Esophagus muscularis mucosa (tissue), 4 donors: ENCODE measurements around the gene MAP3K19. TPM values are rescaled to one million over a fixed set of nuclear protein-coding genes. Genes with fewer than 3 reads are reported as not detected.

ENCODE experiments used
- DNase-seq: peaks from one replicate; pipeline ENCODE4 v3.0.0-alpha.2; 2017; ENCODE audit errors: extremely low spot score
- H3K27ac ChIP-seq, 4 donors: fragments of 200-600 bp; sonication (generic); replicated peaks in 1 of 4; 1 replicate in 3 of 4; 2 replicates in 1 of 4; pipeline ENCODE4 v1.5.1; 2016 to 2019; ENCODE audit warnings: mild to moderate bottlenecking in 1 of 4
- H3K27me3 ChIP-seq, 4 donors: fragments of 200-600 bp; sonication (generic); one replicate each; pipeline versions ENCODE4 v1.5.1 to v1.6.0; 2016 to 2019
- H3K36me3 ChIP-seq, 4 donors: fragments of 200-600 bp; sonication (generic); one replicate each; pipeline ENCODE4 v1.5.1; 2016 to 2019
- H3K4me1 ChIP-seq, 4 donors: fragments of 200-600 bp; sonication (generic); one replicate each; pipeline ENCODE4 v1.5.1; 2016 to 2019
- H3K4me3 ChIP-seq, 4 donors: fragments of 200-600 bp; sonication (generic); 1 replicate in 2 of 4; 2 replicates in 2 of 4; pipeline ENCODE4 v1.5.1; 2016 to 2019; ENCODE audit warnings: mild to moderate bottlenecking in 4 of 4, moderate library complexity in 1 of 4
- H3K9me3 ChIP-seq, 4 donors: fragments of 200-600 bp; sonication (generic); 1 replicate in 3 of 4; 2 replicates in 1 of 4; pipeline ENCODE4 v1.5.1; 2016 to 2019
- EP300 ChIP-seq: sonication (generic); formaldehyde crosslinking; IDR thresholded peaks from one replicate; pipeline ENCODE4 v1.6.1; 2017; ENCODE audit warnings: antibody characterized with exemption
- POLR2A ChIP-seq: fragments of 450-650 bp; IDR thresholded peaks from one replicate; pipeline ENCODE4 v1.6.1; 2017; ENCODE audit warnings: antibody characterized with exemption, moderate library complexity, mild to moderate bottlenecking, low read depth
- POLR2AphosphoS5 ChIP-seq, 2 donors: sonication (generic); formaldehyde crosslinking; IDR thresholded peaks; one replicate each; pipeline ENCODE4 v1.6.1; 2017; ENCODE audit warnings: antibody characterized with exemption in 2 of 2
- WGBS: methylation state at CpG from one replicate; pipeline ENCODE4 v1.1.5; 2018; 5-methylcytosine and 5-hydroxymethylcytosine counted together
- intact Hi-C: fragments of 100-400 bp; cut with DNase I; formaldehyde crosslinking; loops from one replicate; pipeline ENCODE4 v1.15.1; 2023
- total RNA-seq, 4 donors: library from RNA; depleted of rRNA; stranded (reverse); fragments of >200 nt; gene quantifications; one replicate each; pipeline versions ENCODE4 v1.1.0 to v1.2.1, GENCODE V29; 2016
- TF ChIP-seq, protein P1 (sequence below), 3 experiments: fragments of 200-600 bp in 2 of 3; fragments of 450-650 bp in 1 of 3; sonication (generic) in 2 of 3; IDR thresholded peaks; one replicate each; pipeline ENCODE4 v1.5.1; 2017 to 2019; ENCODE audit warnings: antibody characterized with exemption in 3 of 3, mild to moderate bottlenecking in 2 of 3, moderate library complexity in 1 of 3

MAP3K19 gene
- total RNA-seq, 4 donors from 2014 or later: not detected

DNA sequence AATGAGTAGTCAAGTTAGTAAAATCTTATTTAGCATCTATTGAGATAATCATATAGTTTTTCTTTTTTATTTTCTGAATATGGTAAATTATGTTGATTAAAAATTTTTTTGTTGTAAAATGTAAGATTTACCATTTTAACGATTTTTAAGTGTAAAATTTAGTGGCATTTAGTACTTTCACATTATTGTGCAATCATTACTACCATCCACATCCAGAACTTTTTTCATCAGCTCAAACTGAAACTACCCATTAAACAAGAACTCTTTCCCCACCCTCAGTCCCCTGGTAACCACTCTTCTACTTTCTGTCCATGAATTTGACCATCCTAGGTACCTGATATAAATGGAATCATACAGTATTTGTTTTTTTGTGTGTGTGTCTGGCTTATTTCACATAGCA lies 16.0 kb upstream of the MAP3K19 start:
- 91% methylated on average over 1 of the region's 1 CpG for WGBS
- H3K4me3 ChIP-seq: no peak overlapping the region
- H3K9me3 ChIP-seq: no peaks in the 10 kb centered on the region
- TF ChIP-seq EP300 (no peak), POLR2A (no peak), POLR2AphosphoS5 (IDR thresholded peaks at IDR 0.05) (no peak)
- TF ChIP-seq, protein P1, sequence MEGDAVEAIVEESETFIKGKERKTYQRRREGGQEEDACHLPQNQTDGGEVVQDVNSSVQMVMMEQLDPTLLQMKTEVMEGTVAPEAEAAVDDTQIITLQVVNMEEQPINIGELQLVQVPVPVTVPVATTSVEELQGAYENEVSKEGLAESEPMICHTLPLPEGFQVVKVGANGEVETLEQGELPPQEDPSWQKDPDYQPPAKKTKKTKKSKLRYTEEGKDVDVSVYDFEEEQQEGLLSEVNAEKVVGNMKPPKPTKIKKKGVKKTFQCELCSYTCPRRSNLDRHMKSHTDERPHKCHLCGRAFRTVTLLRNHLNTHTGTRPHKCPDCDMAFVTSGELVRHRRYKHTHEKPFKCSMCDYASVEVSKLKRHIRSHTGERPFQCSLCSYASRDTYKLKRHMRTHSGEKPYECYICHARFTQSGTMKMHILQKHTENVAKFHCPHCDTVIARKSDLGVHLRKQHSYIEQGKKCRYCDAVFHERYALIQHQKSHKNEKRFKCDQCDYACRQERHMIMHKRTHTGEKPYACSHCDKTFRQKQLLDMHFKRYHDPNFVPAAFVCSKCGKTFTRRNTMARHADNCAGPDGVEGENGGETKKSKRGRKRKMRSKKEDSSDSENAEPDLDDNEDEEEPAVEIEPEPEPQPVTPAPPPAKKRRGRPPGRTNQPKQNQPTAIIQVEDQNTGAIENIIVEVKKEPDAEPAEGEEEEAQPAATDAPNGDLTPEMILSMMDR (IDR thresholded peaks at IDR 0.05): no peak
- peaks cover 16 to 41% (median 24%) of the 10 kb centered on the region in 4 donors for H3K4me1 ChIP-seq
- peak overlapping the region in 1 of 4 donors; percentile 7 for H3K27ac ChIP-seq
- H3K27me3 ChIP-seq: no peaks in the 10 kb centered on the region
- H3K36me3 ChIP-seq: peaks cover 0 to 23% (median 12%) of the 10 kb centered on the region in 4 donors
- intact Hi-C loops: no loop called here
- no peak for DNase-seq

DNA sequence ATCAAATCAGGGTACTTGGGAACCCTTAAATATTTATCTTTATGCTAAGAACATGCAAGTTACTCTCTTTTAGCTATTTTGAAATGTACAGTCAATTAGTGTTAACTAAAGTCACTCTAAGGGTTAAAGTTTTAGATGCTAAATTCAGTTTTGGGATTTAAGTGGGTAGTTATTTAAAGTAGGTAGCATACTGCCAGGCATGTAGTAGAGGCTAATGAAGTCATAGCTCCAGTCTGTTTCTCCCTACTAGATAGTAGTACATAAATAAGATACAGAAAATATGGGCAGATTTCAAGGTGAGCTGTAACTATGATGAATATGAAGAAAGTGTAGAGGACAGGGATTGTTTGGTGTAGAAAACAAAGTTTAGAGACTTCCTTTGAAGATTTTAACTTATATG lies 12.3 kb upstream of the MAP3K19 start:
- no peaks in the 10 kb centered on the region for H3K27me3 ChIP-seq
- H3K36me3 ChIP-seq: peaks cover 0 to 23% (median 12%) of the 10 kb centered on the region in 4 donors
- peaks cover 31 to 56% (median 37%) of the 10 kb centered on the region in 4 donors for H3K4me1 ChIP-seq
- no peak overlapping the region for H3K4me3 ChIP-seq
- DNase-seq: no peak
- H3K9me3 ChIP-seq: no peaks in the 10 kb centered on the region
- intact Hi-C loops: no loop called here
- H3K27ac ChIP-seq: no peak overlapping the region
- TF ChIP-seq POLR2A (no peak), POLR2AphosphoS5 (IDR thresholded peaks at IDR 0.05) (no peak), EP300 (no peak)
- TF ChIP-seq, protein P1 (IDR thresholded peaks at IDR 0.05): no peak

DNA sequence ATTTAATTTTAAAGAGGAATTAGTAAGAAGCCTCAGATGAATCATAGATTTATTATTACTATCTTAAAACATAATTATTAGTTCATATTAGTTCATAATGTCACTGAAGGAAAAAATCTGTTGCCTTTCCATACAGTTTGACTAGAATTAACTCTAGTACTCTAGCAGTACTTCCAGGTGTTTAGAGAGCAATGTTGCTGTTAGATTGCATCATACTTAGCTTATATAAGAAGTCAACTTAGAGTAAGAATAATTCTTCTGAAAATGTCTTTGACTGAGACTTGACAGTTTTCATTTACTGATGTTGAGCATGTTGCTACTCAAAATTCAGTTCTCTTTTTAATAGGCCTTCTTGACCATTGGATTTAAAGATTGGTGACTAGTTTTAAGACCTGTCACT lies 9.5 kb upstream of the MAP3K19 start:
- Histone ChIP-seq H3K4me3 (no peak overlapping the region), H3K27ac (no peak overlapping the region), H3K27me3 (no peaks in the 10 kb centered on the region), H3K9me3 (no peaks in the 10 kb centered on the region), H3K4me1 (peaks cover 42 to 63% (median 50%) of the 10 kb centered on the region in 4 donors), H3K36me3 (peaks cover 0 to 18% (median 10%) of the 10 kb centered on the region in 4 donors)
- TF ChIP-seq, protein P1 (IDR thresholded peaks at IDR 0.05): no peak
- no peak for TF ChIP-seq POLR2A
- intact Hi-C loops: no loop called here
- DNase-seq: no peak

DNA sequence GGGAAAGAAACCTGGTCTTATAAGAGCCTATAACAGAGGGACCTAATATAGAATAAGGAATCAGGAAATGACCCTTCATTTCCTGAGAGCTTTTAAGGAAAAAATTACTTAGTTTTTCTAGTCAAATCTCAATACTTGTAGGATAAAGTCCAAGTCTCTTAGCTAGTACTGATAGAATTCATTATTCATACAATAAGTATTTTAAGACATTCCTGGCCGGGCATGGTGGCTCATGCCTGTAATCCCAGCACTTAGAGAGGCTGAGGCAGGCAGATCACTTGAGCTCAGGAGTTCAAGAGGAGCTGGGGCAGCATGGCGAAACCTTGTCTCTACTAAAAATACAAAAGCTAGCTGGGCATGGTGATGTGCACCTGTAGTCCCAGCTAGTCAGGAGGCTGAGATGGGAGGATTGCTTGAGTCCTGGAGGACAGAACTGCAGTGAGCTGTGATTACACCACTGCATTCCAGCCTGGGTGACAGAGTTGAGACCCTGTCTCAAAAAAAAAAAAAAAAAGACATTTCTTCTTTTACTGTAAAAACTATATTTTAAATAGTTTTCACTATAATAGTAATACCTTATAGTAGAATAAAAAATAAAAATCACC lies 8.0 kb upstream of the MAP3K19 start:
- H3K9me3 ChIP-seq: no peaks in the 10 kb centered on the region
- intact Hi-C loops: no loop called here
- H3K4me3 ChIP-seq: no peak overlapping the region
- peaks cover 47 to 66% (median 53%) of the 10 kb centered on the region in 4 donors for H3K4me1 ChIP-seq
- TF ChIP-seq POLR2A: no peak
- TF ChIP-seq POLR2AphosphoS5 (IDR thresholded peaks at IDR 0.05): no peak
- TF ChIP-seq, protein P1 (IDR thresholded peaks at IDR 0.05): no peak
- TF ChIP-seq EP300: no peak
- 42% methylated on average over 2 of the region's 2 CpGs for WGBS
- H3K27me3 ChIP-seq: no peaks in the 10 kb centered on the region
- peaks cover 0 to 3% (median 1%) of the 10 kb centered on the region in 4 donors for H3K36me3 ChIP-seq
- peak overlapping the region in 2 of 4 donors; percentile 1 to 42 for H3K27ac ChIP-seq
- no peak for DNase-seq

DNA sequence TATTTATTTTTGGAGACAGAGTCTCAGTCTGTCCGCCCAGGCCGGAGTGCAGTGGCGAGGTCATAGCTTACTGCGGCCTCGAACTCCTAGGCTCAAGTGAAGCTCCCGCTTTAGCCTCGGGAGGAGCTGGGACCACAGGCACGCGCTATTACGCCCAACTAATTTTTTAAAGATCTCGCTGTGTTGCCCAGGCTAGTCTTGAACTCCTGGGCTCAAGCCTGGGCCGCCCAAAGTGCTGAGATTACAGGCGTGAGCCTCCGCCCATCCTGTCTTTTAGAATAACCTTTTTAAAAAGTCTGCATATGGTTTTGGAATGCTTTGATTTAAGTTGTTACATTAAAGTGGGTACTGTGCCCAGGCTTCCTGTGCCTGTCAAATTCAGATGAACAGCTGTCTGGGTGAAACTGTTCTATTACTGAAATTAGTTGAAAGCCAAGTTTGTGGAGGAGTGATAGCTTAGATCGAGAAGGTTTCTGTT lies 5.8 kb upstream of the MAP3K19 start:
- DNase-seq: no peak
- H3K36me3 ChIP-seq: no peaks in the 10 kb centered on the region
- H3K27ac ChIP-seq: peak overlapping the region; percentile 92 to 96 (median 93)
- peak overlapping the region; percentile 80 to 90 (median 84) for H3K4me3 ChIP-seq
- 13% methylated on average over 15 of the region's 15 CpGs for WGBS
- H3K9me3 ChIP-seq: no peaks in the 10 kb centered on the region
- H3K4me1 ChIP-seq: peaks cover 43 to 56% (median 52%) of the 10 kb centered on the region in 4 donors
- intact Hi-C loops: no loop called here
- H3K27me3 ChIP-seq: no peaks in the 10 kb centered on the region
- TF ChIP-seq EP300: no peak
- TF ChIP-seq POLR2A: no peak
- TF ChIP-seq, protein P1 (IDR thresholded peaks at IDR 0.05): no peak
- no peak for TF ChIP-seq POLR2AphosphoS5 (IDR thresholded peaks at IDR 0.05)
